T-helper 2 cell treated with Interferon-gamma antibody and Interleukin-4, amounts not matched to agents 5 μg/mL and 100 μg/mL, for 36 hours (primary cell): ENCODE results near the gene PARD3B.

Source experiments
- DNase-seq: peaks from one replicate; pipeline ENCODE4 v3.0.0; 2021; ENCODE audit warnings: low spot score
- H3K27ac Mint-ChIP-seq: one replicate; pipeline ENCODE4 v1.8.0; 2021; ENCODE audit warnings: mild to moderate bottlenecking, mixed read lengths
- H3K27me3 Mint-ChIP-seq: one replicate; pipeline ENCODE4 v1.8.0; 2021; ENCODE audit warnings: low read depth, mixed read lengths
- H3K36me3 Mint-ChIP-seq: one replicate; pipeline ENCODE4 v1.8.0; 2021; ENCODE audit warnings: low read depth, mixed read lengths
- H3K4me1 Mint-ChIP-seq: one replicate; pipeline ENCODE4 v1.8.0; 2021; ENCODE audit warnings: low read depth, mixed read lengths
- H3K4me3 Mint-ChIP-seq: one replicate; pipeline ENCODE4 v1.8.0; 2022; ENCODE audit warnings: mild to moderate bottlenecking, moderate library complexity, mixed read lengths
- H3K9me3 Mint-ChIP-seq: one replicate; pipeline ENCODE4 v1.8.0; 2021; ENCODE audit warnings: mixed read lengths

PARD3B gene

GRCh38 chr2:204972161-204972560, 426.9 kb downstream of the PARD3B start:
- H3K36me3 Mint-ChIP-seq = peaks cover 50% of the 10 kb centered on the region
- peaks cover 38% of the 10 kb centered on the region for H3K9me3 Mint-ChIP-seq
- no peak overlapping the region for H3K4me3 Mint-ChIP-seq
- H3K4me1 Mint-ChIP-seq = peaks cover 45% of the 10 kb centered on the region
- H3K27ac Mint-ChIP-seq = no peak overlapping the region
- no peak for DNase-seq
- no peaks in the 10 kb centered on the region for H3K27me3 Mint-ChIP-seq

- Mint-ChIP-seq H3K27me3 (no peaks in the 10 kb centered on the region), H3K27ac (no peak overlapping the region), H3K4me3 (no peak overlapping the region)
Measured at GRCh38 chr2:204972606-204973336, 427.5 kb downstream of the PARD3B start.

GRCh38 chr2:204973616-204974015, 428.3 kb downstream of the PARD3B start:
- Mint-ChIP-seq H3K36me3 (peaks cover 40% of the 10 kb centered on the region), H3K9me3 (peaks cover 40% of the 10 kb centered on the region), H3K27ac (no peak overlapping the region), H3K4me1 (peaks cover 32% of the 10 kb centered on the region), H3K27me3 (no peaks in the 10 kb centered on the region), H3K4me3 (no peak overlapping the region)
- DNase-seq = no peak

More at GRCh38 chr2:204972606-204973336, 427.5 kb downstream of the PARD3B start:
- Mint-ChIP-seq H3K36me3 (peaks cover 44% of the 10 kb centered on the region), H3K4me1 (peaks cover 39% of the 10 kb centered on the region), H3K9me3 (peaks cover 40% of the 10 kb centered on the region)
- no peak for DNase-seq

GRCh38 chr2:204974487-204974886, 429.2 kb downstream of the PARD3B start:
- H3K36me3 Mint-ChIP-seq = peaks cover 40% of the 10 kb centered on the region
- H3K4me3 Mint-ChIP-seq = no peak overlapping the region
- H3K27me3 Mint-ChIP-seq = no peaks in the 10 kb centered on the region
- no peak for DNase-seq
- peaks cover 28% of the 10 kb centered on the region for H3K4me1 Mint-ChIP-seq
- H3K9me3 Mint-ChIP-seq = peaks cover 45% of the 10 kb centered on the region
- H3K27ac Mint-ChIP-seq = no peak overlapping the region

- Mint-ChIP-seq H3K9me3 (peaks cover 44% of the 10 kb centered on the region), H3K27ac (no peak overlapping the region), H3K4me1 (peaks cover 24% of the 10 kb centered on the region), H3K27me3 (no peaks in the 10 kb centered on the region), H3K36me3 (peaks cover 33% of the 10 kb centered on the region), H3K4me3 (no peak overlapping the region)
- DNase-seq = no peak
Measured at GRCh38 chr2:204977914-204978313, 432.6 kb downstream of the PARD3B start.

- Mint-ChIP-seq H3K27ac (peak overlapping the region; percentile 71), H3K4me1 (peaks cover 19% of the 10 kb centered on the region), H3K27me3 (no peaks in the 10 kb centered on the region), H3K36me3 (peaks cover 24% of the 10 kb centered on the region), H3K4me3 (peak overlapping the region; percentile 28), H3K9me3 (peaks cover 21% of the 10 kb centered on the region)
- DNase-seq = no peak
Measured at GRCh38 chr2:204982303-204982702, 437.0 kb downstream of the PARD3B start.

GRCh38 chr2:204984518-204984917, 439.2 kb downstream of the PARD3B start:
- H3K27me3 Mint-ChIP-seq = no peaks in the 10 kb centered on the region
- H3K27ac Mint-ChIP-seq = no peak overlapping the region
- H3K4me1 Mint-ChIP-seq = peaks cover 31% of the 10 kb centered on the region
- H3K36me3 Mint-ChIP-seq = peaks cover 29% of the 10 kb centered on the region
- H3K4me3 Mint-ChIP-seq = no peak overlapping the region
- H3K9me3 Mint-ChIP-seq = peaks cover 23% of the 10 kb centered on the region
- DNase-seq = no peak

- Mint-ChIP-seq H3K27ac (no peak overlapping the region), H3K9me3 (peaks cover 17% of the 10 kb centered on the region), H3K4me1 (peaks cover 24% of the 10 kb centered on the region), H3K27me3 (no peaks in the 10 kb centered on the region), H3K36me3 (peaks cover 22% of the 10 kb centered on the region), H3K4me3 (no peak overlapping the region)
- no peak for DNase-seq
Measured at GRCh38 chr2:204986641-204987040, 441.4 kb downstream of the PARD3B start.

- no peak for DNase-seq
- H3K9me3 Mint-ChIP-seq = peaks cover 11% of the 10 kb centered on the region
- peak overlapping the region; percentile 0 for H3K27ac Mint-ChIP-seq
- H3K4me1 Mint-ChIP-seq = peaks cover 12% of the 10 kb centered on the region
- no peaks in the 10 kb centered on the region for H3K27me3 Mint-ChIP-seq
- H3K36me3 Mint-ChIP-seq = peaks cover 13% of the 10 kb centered on the region
- H3K4me3 Mint-ChIP-seq = peak overlapping the region; percentile 16
Measured at GRCh38 chr2:204988836-204989235, 443.6 kb downstream of the PARD3B start.

- no peak overlapping the region for H3K4me3 Mint-ChIP-seq
- no peaks in the 10 kb centered on the region for H3K27me3 Mint-ChIP-seq
- peaks cover 13% of the 10 kb centered on the region for H3K36me3 Mint-ChIP-seq
- no peak for DNase-seq
- H3K9me3 Mint-ChIP-seq = peaks cover 11% of the 10 kb centered on the region
- H3K4me1 Mint-ChIP-seq = peaks cover 12% of the 10 kb centered on the region
- no peak overlapping the region for H3K27ac Mint-ChIP-seq
Measured at GRCh38 chr2:204989877-204990276, 444.6 kb downstream of the PARD3B start.

- DNase-seq = no peak
- Mint-ChIP-seq H3K27ac (no peak overlapping the region), H3K4me1 (peaks cover 33% of the 10 kb centered on the region), H3K27me3 (no peaks in the 10 kb centered on the region), H3K9me3 (peaks cover 18% of the 10 kb centered on the region), H3K36me3 (peaks cover 14% of the 10 kb centered on the region), H3K4me3 (no peak overlapping the region)
Measured at GRCh38 chr2:205001300-205001966, 456.2 kb downstream of the PARD3B start.

GRCh38 chr2:205002390-205002789, 457.1 kb downstream of the PARD3B start:
- Mint-ChIP-seq H3K4me1 (peaks cover 35% of the 10 kb centered on the region), H3K27me3 (no peaks in the 10 kb centered on the region), H3K4me3 (peak overlapping the region; percentile 44), H3K9me3 (peaks cover 22% of the 10 kb centered on the region), H3K36me3 (peaks cover 14% of the 10 kb centered on the region), H3K27ac (peak overlapping the region; percentile 34)
- peak; percentile 30 for DNase-seq

GRCh38 chr2:205003288-205003687, 458.0 kb downstream of the PARD3B start:
- no peak overlapping the region for H3K4me3 Mint-ChIP-seq

GRCh38 chr2:205010196-205010595, 464.9 kb downstream of the PARD3B start:
- Mint-ChIP-seq H3K36me3 (peaks cover 22% of the 10 kb centered on the region), H3K27ac (no peak overlapping the region), H3K4me1 (peaks cover 21% of the 10 kb centered on the region), H3K27me3 (peaks cover 2% of the 10 kb centered on the region), H3K9me3 (peaks cover 23% of the 10 kb centered on the region), H3K4me3 (no peak overlapping the region)
- DNase-seq = no peak

More at GRCh38 chr2:205003288-205003687, 458.0 kb downstream of the PARD3B start:
- Mint-ChIP-seq H3K27me3 (no peaks in the 10 kb centered on the region), H3K9me3 (peaks cover 26% of the 10 kb centered on the region), H3K27ac (no peak overlapping the region), H3K4me1 (peaks cover 35% of the 10 kb centered on the region), H3K36me3 (peaks cover 19% of the 10 kb centered on the region)
- peak; percentile 17 for DNase-seq
